Hepatocyte (in vitro differentiated cells): ENCODE data around the gene FBL. TPM values are rescaled to one million over a fixed set of nuclear protein-coding genes. Genes with fewer than 3 reads are reported as not detected.

Experiments
- DNase-seq: peaks from one replicate; pipeline ENCODE4 v3.0.0-alpha.2; 2016; ENCODE audit warnings: low spot score
- H2AFZ ChIP-seq: fragments of 200-600 bp; sonication (generic); 2 replicates; pipeline ENCODE4 v1.6.0; 2016; ENCODE audit warnings: antibody characterized with exemption, mild to moderate bottlenecking
- H3K27ac ChIP-seq: fragments of 200-600 bp; sonication (generic); 2 replicates; pipeline ENCODE4 v1.5.1; 2016; ENCODE audit warnings: mild to moderate bottlenecking
- H3K27me3 ChIP-seq: fragments of 200-600 bp; sonication (generic); 2 replicates; pipeline ENCODE4 v1.6.1; 2016
- H3K36me3 ChIP-seq: fragments of 200-600 bp; sonication (generic); replicated peaks from 2 replicates; pipeline ENCODE4 v1.5.1; 2016; ENCODE audit warnings: low read depth; ENCODE audit not compliant: insufficient read depth
- H3K4me1 ChIP-seq: fragments of 200-600 bp; sonication (generic); 2 replicates; pipeline ENCODE4 v1.5.1; 2016; ENCODE audit warnings: mild to moderate bottlenecking, moderate library complexity; ENCODE audit not compliant: insufficient read depth
- H3K4me2 ChIP-seq: fragments of 200-600 bp; sonication (generic); 2 replicates; pipeline ENCODE4 v1.6.0; 2016
- H3K4me3 ChIP-seq: fragments of 200-600 bp; sonication (generic); 2 replicates; pipeline ENCODE4 v1.5.1; 2016; ENCODE audit warnings: mild to moderate bottlenecking
- H3K79me2 ChIP-seq: fragments of 200-600 bp; sonication (generic); 2 replicates; pipeline ENCODE4 v1.6.0; 2017; ENCODE audit warnings: mild to moderate bottlenecking
- H3K9me2 ChIP-seq: fragments of 200-600 bp; sonication (generic); replicated peaks from 2 replicates; pipeline ENCODE4 v1.6.0; 2017; ENCODE audit warnings: mild to moderate bottlenecking; ENCODE audit not compliant: insufficient read depth
- H3K9me3 ChIP-seq: fragments of 200-600 bp; sonication (generic); 2 replicates; pipeline ENCODE4 v1.5.1; 2016; ENCODE audit warnings: low read depth, mild to moderate bottlenecking
- H4K20me1 ChIP-seq: fragments of 200-600 bp; sonication (generic); 2 replicates; pipeline ENCODE4 v1.6.0; 2016; ENCODE audit warnings: mild to moderate bottlenecking; ENCODE audit not compliant: insufficient read depth, poor library complexity, severe bottlenecking
- EZH2 ChIP-seq: fragments of 200-600 bp; sonication (generic); IDR thresholded peaks from 2 replicates; pipeline ENCODE4 v1.6.1; 2016; ENCODE audit warnings: antibody characterized with exemption, mild to moderate bottlenecking, borderline replicate concordance
- EZH2phosphoT487 ChIP-seq: fragments of 200-600 bp; sonication (generic); IDR thresholded peaks from one replicate; pipeline ENCODE4 v1.6.1; 2018; ENCODE audit warnings: antibody characterized with exemption, mild to moderate bottlenecking, low read depth, moderate library complexity; ENCODE audit not compliant: unreplicated experiment, severe bottlenecking
- WGBS: methylation state at CpG from one replicate; pipeline ENCODE4 v1.1.6; 2016; ENCODE audit warnings: low lambda C conversion rate; ENCODE audit errors: missing lambda C conversion rate; 5-methylcytosine and 5-hydroxymethylcytosine counted together
- polyA plus RNA-seq: library from polyadenylated mRNA; unstranded; fragments of >200 nt; fragmentation: Nextera tagmentation; extraction: Ambion mirVana; gene quantifications from 2 replicates; pipeline ENCODE4 v1.2.1, GENCODE V29; 2016
- total RNA-seq: library from RNA; depleted of rRNA; stranded (reverse); fragments of >200 nt; gene quantifications from 2 replicates; pipeline ENCODE4 v1.2.3, GENCODE V29; 2014
- TF ChIP-seq, protein P1 (sequence below): fragments of 200-600 bp; sonication (generic); IDR thresholded peaks from 2 replicates; pipeline ENCODE4 v1.5.1; 2016; ENCODE audit warnings: antibody characterized with exemption, mild to moderate bottlenecking; ENCODE audit not compliant: poor library complexity

Gene FBL
- total and polyA plus RNA-seq, 2 experiments from 2014 or later = 69.6 to 104 TPM

DNA sequence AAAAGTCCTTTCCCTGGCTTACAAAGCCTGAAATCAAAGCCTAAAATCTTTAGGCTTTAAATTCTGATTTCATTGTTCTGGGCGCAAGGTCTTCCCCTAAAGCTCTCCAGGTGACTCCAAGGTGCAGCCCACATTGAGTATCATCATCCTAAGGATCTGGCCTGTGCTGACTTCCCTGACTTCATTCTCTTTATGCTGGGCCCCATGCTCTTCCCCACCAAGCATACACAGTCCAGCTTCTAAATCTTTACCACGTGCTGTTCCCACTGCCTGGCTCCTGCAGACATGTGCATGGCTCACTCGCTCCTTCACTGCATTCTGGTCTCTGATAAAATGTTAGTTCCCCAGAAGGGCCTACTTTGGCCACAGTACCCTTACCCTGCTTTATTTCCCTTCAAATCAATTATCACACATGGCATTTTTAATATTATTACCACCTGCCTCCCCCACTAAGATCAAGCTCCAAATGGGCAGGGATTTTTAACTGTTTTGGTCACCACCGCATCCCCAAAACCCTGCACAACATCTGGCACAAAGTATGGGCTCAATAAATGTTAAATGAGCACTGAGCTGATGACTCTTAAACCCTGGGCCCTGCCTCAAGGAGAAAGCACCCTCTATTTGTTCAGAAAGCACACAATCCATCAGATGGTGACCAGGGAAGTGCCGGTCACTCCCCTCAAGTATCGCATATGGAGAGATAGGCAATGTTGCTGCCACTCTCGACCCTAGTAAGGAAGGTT is 3.3 kb downstream of the FBL start:
- H3K79me2 ChIP-seq = peaks cover 67% of the 10 kb centered on the region
- TF ChIP-seq, protein P1, sequence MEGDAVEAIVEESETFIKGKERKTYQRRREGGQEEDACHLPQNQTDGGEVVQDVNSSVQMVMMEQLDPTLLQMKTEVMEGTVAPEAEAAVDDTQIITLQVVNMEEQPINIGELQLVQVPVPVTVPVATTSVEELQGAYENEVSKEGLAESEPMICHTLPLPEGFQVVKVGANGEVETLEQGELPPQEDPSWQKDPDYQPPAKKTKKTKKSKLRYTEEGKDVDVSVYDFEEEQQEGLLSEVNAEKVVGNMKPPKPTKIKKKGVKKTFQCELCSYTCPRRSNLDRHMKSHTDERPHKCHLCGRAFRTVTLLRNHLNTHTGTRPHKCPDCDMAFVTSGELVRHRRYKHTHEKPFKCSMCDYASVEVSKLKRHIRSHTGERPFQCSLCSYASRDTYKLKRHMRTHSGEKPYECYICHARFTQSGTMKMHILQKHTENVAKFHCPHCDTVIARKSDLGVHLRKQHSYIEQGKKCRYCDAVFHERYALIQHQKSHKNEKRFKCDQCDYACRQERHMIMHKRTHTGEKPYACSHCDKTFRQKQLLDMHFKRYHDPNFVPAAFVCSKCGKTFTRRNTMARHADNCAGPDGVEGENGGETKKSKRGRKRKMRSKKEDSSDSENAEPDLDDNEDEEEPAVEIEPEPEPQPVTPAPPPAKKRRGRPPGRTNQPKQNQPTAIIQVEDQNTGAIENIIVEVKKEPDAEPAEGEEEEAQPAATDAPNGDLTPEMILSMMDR = no peak
- TF ChIP-seq EZH2phosphoT487 (no peak), EZH2 (no peak)
- H3K9me3 ChIP-seq = no peaks in the 10 kb centered on the region
- no peaks in the 10 kb centered on the region for H3K27me3 ChIP-seq
- no peak overlapping the region for H3K4me3 ChIP-seq
- H3K27ac ChIP-seq = no peak overlapping the region
- no peak overlapping the region for H2AFZ ChIP-seq
- H4K20me1 ChIP-seq = peaks cover 6% of the 10 kb centered on the region
- no peaks in the 10 kb centered on the region for H3K9me2 ChIP-seq
- WGBS = 86% methylated on average over 7 of the region's 7 CpGs
- peaks cover 22% of the 10 kb centered on the region for H3K4me1 ChIP-seq
- H3K36me3 ChIP-seq = no peaks in the 10 kb centered on the region
- DNase-seq = no peak
- no peak overlapping the region for H3K4me2 ChIP-seq

DNA sequence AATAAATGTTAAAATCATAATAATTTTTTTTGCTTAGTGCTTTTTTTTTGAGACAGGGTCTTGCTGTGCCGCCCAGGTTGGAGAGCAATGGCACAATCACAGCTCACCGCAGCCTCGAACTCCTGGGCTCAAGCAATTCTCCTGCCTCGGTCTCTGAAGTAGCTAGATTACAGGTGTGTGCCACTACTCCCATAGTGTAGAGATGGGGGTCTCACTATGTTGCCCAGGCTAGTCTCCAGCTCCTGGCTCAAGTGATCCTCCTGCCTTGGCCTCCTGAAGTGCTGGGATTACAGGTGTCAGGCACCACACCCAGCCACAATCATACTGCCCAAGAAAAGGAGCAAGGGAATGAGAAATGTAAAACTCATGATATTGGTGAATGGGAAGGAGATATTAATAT is 5.1 kb downstream of the FBL start:
- Histone ChIP-seq H3K36me3 (no peaks in the 10 kb centered on the region), H3K27me3 (no peaks in the 10 kb centered on the region), H4K20me1 (peaks cover 6% of the 10 kb centered on the region), H3K79me2 (peaks cover 67% of the 10 kb centered on the region), H3K9me2 (no peaks in the 10 kb centered on the region), H3K4me2 (no peak overlapping the region), H3K4me3 (no peak overlapping the region), H3K4me1 (peaks cover 10% of the 10 kb centered on the region), H2AFZ (no peak overlapping the region), H3K9me3 (no peaks in the 10 kb centered on the region), H3K27ac (no peak overlapping the region)
- no peak for DNase-seq
- 100% methylated on average over 4 of the region's 4 CpGs for WGBS
- TF ChIP-seq EZH2 (no peak), EZH2phosphoT487 (no peak)
- TF ChIP-seq, protein P1 = no peak

DNA sequence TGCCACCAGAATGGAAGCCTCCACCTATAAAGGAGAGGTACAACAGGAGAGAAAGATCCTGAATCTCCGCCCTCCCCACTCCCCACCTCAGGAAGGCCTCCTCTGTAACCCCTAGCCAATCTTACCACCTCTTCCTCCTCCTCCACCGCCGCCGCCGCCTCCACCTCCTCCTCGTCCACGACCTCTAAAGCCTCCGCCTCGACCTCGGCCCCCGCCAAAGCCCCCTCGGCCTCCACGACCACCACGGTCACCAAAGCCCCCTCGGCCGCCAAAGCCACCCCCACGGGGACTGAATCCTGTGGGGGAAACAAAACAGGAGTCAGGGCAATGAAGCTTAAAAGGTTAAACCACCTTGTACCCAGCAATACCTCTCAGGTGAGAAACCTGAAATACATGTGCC is 5.7 kb downstream of the FBL start:
- no peak overlapping the region for H2AFZ ChIP-seq
- DNase-seq = no peak
- WGBS = 98% methylated on average over 10 of the region's 17 CpGs
- no peak overlapping the region for H3K4me3 ChIP-seq
- H4K20me1 ChIP-seq = peaks cover 6% of the 10 kb centered on the region
- H3K9me2 ChIP-seq = no peaks in the 10 kb centered on the region
- H3K4me1 ChIP-seq = peaks cover 10% of the 10 kb centered on the region
- TF ChIP-seq, protein P1 = no peak
- TF ChIP-seq EZH2 (no peak), EZH2phosphoT487 (no peak)
- no peak overlapping the region for H3K27ac ChIP-seq
- no peaks in the 10 kb centered on the region for H3K9me3 ChIP-seq
- H3K36me3 ChIP-seq = no peaks in the 10 kb centered on the region
- H3K27me3 ChIP-seq = no peaks in the 10 kb centered on the region
- no peak overlapping the region for H3K4me2 ChIP-seq
- H3K79me2 ChIP-seq = peaks cover 62% of the 10 kb centered on the region
